ENCODE results near the gene WDR83.
"Not testable (repeated sequence)": the region's sequence is repeated elsewhere in the genome, so short reads cannot be mapped to it uniquely, and the experiment has no call there.

The WDR83 gene

GRCh38 chr19:12643716-12644115 is 22.9 kb upstream of the WDR83 start:
- H3K27ac Mint-ChIP-seq; intact Hi-C loops (cut with micrococcal nuclease); H3K4me3 Mint-ChIP-seq; H3K9me3 Mint-ChIP-seq; H3K27me3 Mint-ChIP-seq: not testable (repeated sequence)
- Mint-ChIP-seq H3K36me3 (ENCODE audit: low read depth) (peaks cover 79% of the 10 kb centered on the region), H3K4me1 (ENCODE audit: low read depth) (peaks cover 29% of the 10 kb centered on the region)

- H3K27me3 Mint-ChIP-seq, result no peaks in the 10 kb centered on the region
- intact Hi-C loops (cut with micrococcal nuclease), result no loop called here
- no peak overlapping the region for H3K4me3 Mint-ChIP-seq
- H3K27ac Mint-ChIP-seq, result peak overlapping the region; percentile 62
- H3K9me3 Mint-ChIP-seq, result no peaks in the 10 kb centered on the region
- H3K4me1 Mint-ChIP-seq (ENCODE audit: low read depth), result peaks cover 32% of the 10 kb centered on the region
- peaks cover 95% of the 10 kb centered on the region for H3K36me3 Mint-ChIP-seq (ENCODE audit: low read depth)
These were observed 20.1 kb upstream of the WDR83 start for GRCh38 chr19:12646551-12646950.

GRCh38 chr19:12647047-12647446 is 19.6 kb upstream of the WDR83 start:
- Mint-ChIP-seq H3K36me3 (ENCODE audit: low read depth) (peaks cover 100% of the 10 kb centered on the region), H3K27me3 (no peaks in the 10 kb centered on the region), H3K27ac (peak overlapping the region; percentile 62), H3K4me1 (ENCODE audit: low read depth) (peaks cover 32% of the 10 kb centered on the region), H3K4me3 (no peak overlapping the region), H3K9me3 (no peaks in the 10 kb centered on the region)
- intact Hi-C loops (cut with micrococcal nuclease), result no loop called here

- Mint-ChIP-seq H3K9me3 (no peaks in the 10 kb centered on the region), H3K4me1 (ENCODE audit: low read depth) (peaks cover 32% of the 10 kb centered on the region), H3K4me3 (no peak overlapping the region), H3K36me3 (ENCODE audit: low read depth) (peaks cover 100% of the 10 kb centered on the region), H3K27me3 (no peaks in the 10 kb centered on the region), H3K27ac (peak overlapping the region; percentile 62)
- intact Hi-C loops (cut with micrococcal nuclease), result no loop called here
These were observed 19.0 kb upstream of the WDR83 start for GRCh38 chr19:12647490-12648071.

DNA sequence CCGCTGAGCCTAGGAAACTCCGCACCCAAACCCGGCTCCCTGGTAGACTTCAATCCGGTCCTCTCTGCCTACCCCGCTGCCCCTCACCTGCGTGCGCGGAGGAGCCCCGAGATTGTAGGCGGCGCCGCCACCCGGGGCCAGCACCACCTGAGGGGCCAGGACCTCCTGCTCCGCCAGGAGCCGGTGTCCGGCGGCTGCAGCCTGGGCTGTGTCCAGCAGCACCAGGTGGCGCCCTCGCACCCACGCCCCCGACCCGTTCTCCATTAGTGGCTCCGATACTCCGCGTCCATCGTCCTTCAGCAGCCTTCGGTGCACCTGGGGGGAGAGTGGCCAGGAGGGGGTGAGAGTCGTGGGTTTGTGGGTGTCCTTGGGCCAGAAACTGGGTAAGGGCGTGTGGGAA is 18.5 kb upstream of the WDR83 start:
- intact Hi-C loops (cut with micrococcal nuclease), result no loop called here
- H3K36me3 Mint-ChIP-seq (ENCODE audit: low read depth), result peaks cover 100% of the 10 kb centered on the region
- no peaks in the 10 kb centered on the region for H3K27me3 Mint-ChIP-seq
- H3K4me3 Mint-ChIP-seq, result no peak overlapping the region
- peaks cover 32% of the 10 kb centered on the region for H3K4me1 Mint-ChIP-seq (ENCODE audit: low read depth)
- H3K9me3 Mint-ChIP-seq, result no peaks in the 10 kb centered on the region
- peak overlapping the region; percentile 62 for H3K27ac Mint-ChIP-seq

- no peaks in the 10 kb centered on the region for H3K27me3 Mint-ChIP-seq
- peaks cover 37% of the 10 kb centered on the region for H3K4me1 Mint-ChIP-seq (ENCODE audit: low read depth)
- H3K27ac Mint-ChIP-seq, result no peak overlapping the region
- no peaks in the 10 kb centered on the region for H3K9me3 Mint-ChIP-seq
- H3K36me3 Mint-ChIP-seq (ENCODE audit: low read depth), result peaks cover 98% of the 10 kb centered on the region
- no peak overlapping the region for H3K4me3 Mint-ChIP-seq
- intact Hi-C loops (cut with micrococcal nuclease), result no loop called here
These were observed 16.7 kb upstream of the WDR83 start for GRCh38 chr19:12649941-12650340.

- Mint-ChIP-seq H3K27ac (no peak overlapping the region), H3K4me3 (no peak overlapping the region), H3K36me3 (ENCODE audit: low read depth) (peaks cover 98% of the 10 kb centered on the region), H3K27me3 (no peaks in the 10 kb centered on the region), H3K4me1 (ENCODE audit: low read depth) (peaks cover 42% of the 10 kb centered on the region), H3K9me3 (no peaks in the 10 kb centered on the region)
- intact Hi-C loops (cut with micrococcal nuclease), result no loop called here
These were observed 14.4 kb upstream of the WDR83 start for GRCh38 chr19:12652219-12652618.

DNA sequence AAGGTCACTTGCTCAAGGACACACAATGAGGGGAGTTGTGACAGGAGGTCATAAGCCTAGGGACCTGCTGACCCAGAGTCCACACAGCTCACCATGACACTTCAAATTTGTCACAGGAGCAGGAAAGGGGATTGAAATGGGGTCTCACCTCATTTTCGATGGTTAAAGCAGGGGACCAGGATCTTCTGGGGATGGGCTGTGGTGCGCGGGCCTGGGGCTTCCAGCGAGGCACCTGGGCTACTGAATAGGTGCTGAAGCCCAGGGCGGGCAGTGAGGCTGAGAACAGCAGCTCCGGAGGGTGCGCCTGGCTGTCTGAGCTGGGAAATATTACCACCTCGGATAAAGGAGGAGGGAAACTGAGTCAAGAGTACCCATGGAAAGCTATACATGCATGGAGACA is 11.1 kb upstream of the WDR83 start:
- Mint-ChIP-seq H3K4me1 (ENCODE audit: low read depth) (peaks cover 19% of the 10 kb centered on the region), H3K27ac (no peak overlapping the region), H3K4me3 (no peak overlapping the region), H3K36me3 (ENCODE audit: low read depth) (peaks cover 98% of the 10 kb centered on the region), H3K9me3 (no peaks in the 10 kb centered on the region), H3K27me3 (no peaks in the 10 kb centered on the region)
- intact Hi-C loops (cut with micrococcal nuclease), result no loop called here

GRCh38 chr19:12656899-12657571 is 9.6 kb upstream of the WDR83 start:
- intact Hi-C loops (cut with micrococcal nuclease), result no loop called here
- no peak overlapping the region for H3K27ac Mint-ChIP-seq
- no peaks in the 10 kb centered on the region for H3K9me3 Mint-ChIP-seq
- no peaks in the 10 kb centered on the region for H3K27me3 Mint-ChIP-seq
- H3K4me1 Mint-ChIP-seq (ENCODE audit: low read depth), result peaks cover 19% of the 10 kb centered on the region
- H3K4me3 Mint-ChIP-seq, result no peak overlapping the region
- peaks cover 98% of the 10 kb centered on the region for H3K36me3 Mint-ChIP-seq (ENCODE audit: low read depth)

- intact Hi-C loops (cut with micrococcal nuclease), result no loop called here
- no peaks in the 10 kb centered on the region for H3K27me3 Mint-ChIP-seq
These were observed 8.6 kb upstream of the WDR83 start for GRCh38 chr19:12657966-12658365.

DNA sequence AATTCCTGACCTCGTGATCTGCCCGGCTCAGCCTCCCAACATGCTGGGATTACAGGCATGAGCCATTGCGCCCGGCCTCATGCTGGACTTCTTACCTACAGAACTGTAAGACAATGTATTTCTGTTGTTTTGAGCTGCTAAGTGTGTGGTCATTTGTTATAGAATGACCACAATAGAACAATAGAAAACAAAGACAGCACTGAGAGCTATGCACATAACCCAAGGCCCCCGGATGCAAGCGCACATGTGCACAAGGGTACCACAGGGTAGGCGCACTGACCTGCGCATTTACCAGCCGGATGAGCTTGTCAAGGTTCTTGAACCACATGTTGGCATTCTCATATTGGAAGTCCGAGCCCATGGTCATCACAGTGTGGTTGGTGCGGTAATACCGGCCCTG is 5.6 kb upstream of the WDR83 start:
- H3K27me3 Mint-ChIP-seq, result no peaks in the 10 kb centered on the region
- intact Hi-C loops (cut with micrococcal nuclease), result no loop called here

More at GRCh38 chr19:12657966-12658365, 8.6 kb upstream of the WDR83 start:
- H3K4me3 Mint-ChIP-seq, result no peak overlapping the region
- peaks cover 21% of the 10 kb centered on the region for H3K4me1 Mint-ChIP-seq (ENCODE audit: low read depth)
- peaks cover 98% of the 10 kb centered on the region for H3K36me3 Mint-ChIP-seq (ENCODE audit: low read depth)
- no peaks in the 10 kb centered on the region for H3K9me3 Mint-ChIP-seq
- no peak overlapping the region for H3K27ac Mint-ChIP-seq

GRCh38 chr19:12664406-12665280 is 2.0 kb upstream of the WDR83 start:
- H3K27ac Mint-ChIP-seq, result peak overlapping the region; percentile 100
- peak overlapping the region; percentile 99 for H3K4me3 Mint-ChIP-seq
- H3K4me1 Mint-ChIP-seq (ENCODE audit: low read depth), result peaks cover 54% of the 10 kb centered on the region
- intact Hi-C loops (cut with micrococcal nuclease), result loop anchor here (5.0 kb wide), 1 partner anchor 52 kb away; the partner anchor contains the start of genes ZNF490 and ZNF791
- no peaks in the 10 kb centered on the region for H3K27me3 Mint-ChIP-seq
- peaks cover 93% of the 10 kb centered on the region for H3K36me3 Mint-ChIP-seq (ENCODE audit: low read depth)
- no peaks in the 10 kb centered on the region for H3K9me3 Mint-ChIP-seq

More for the DNA sequence above, 5.6 kb upstream of the WDR83 start:
- Mint-ChIP-seq H3K4me3 (no peak overlapping the region), H3K27ac (no peak overlapping the region), H3K4me1 (ENCODE audit: low read depth) (peaks cover 39% of the 10 kb centered on the region), H3K9me3 (no peaks in the 10 kb centered on the region), H3K36me3 (ENCODE audit: low read depth) (peaks cover 100% of the 10 kb centered on the region)

DNA sequence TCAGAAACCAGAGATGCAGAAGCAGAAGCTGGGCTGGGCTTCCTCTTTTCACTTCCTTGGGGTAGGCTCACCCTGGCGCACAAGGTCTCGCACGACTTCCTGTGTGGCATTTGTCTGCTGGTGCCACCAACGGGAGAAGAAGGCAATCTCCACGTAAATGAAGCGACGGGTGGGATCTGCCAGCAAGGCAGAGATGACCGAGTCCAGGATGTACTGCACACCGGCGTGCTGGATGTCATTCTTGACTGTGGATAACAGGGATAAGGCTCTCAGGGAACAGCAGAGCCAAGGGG is 1.4 kb upstream of the WDR83 start:
- intact Hi-C loops (cut with micrococcal nuclease), result loop anchor here (5.0 kb wide), 1 partner anchor 53 kb away; the partner anchor contains the start of genes ZNF490 and ZNF791
- H3K4me1 Mint-ChIP-seq (ENCODE audit: low read depth), result peaks cover 59% of the 10 kb centered on the region
- H3K9me3 Mint-ChIP-seq, result no peaks in the 10 kb centered on the region
- H3K27ac Mint-ChIP-seq, result peak overlapping the region; percentile 100
- H3K4me3 Mint-ChIP-seq, result peak overlapping the region; percentile 99
- no peaks in the 10 kb centered on the region for H3K27me3 Mint-ChIP-seq
- H3K36me3 Mint-ChIP-seq (ENCODE audit: low read depth), result peaks cover 93% of the 10 kb centered on the region

DNA sequence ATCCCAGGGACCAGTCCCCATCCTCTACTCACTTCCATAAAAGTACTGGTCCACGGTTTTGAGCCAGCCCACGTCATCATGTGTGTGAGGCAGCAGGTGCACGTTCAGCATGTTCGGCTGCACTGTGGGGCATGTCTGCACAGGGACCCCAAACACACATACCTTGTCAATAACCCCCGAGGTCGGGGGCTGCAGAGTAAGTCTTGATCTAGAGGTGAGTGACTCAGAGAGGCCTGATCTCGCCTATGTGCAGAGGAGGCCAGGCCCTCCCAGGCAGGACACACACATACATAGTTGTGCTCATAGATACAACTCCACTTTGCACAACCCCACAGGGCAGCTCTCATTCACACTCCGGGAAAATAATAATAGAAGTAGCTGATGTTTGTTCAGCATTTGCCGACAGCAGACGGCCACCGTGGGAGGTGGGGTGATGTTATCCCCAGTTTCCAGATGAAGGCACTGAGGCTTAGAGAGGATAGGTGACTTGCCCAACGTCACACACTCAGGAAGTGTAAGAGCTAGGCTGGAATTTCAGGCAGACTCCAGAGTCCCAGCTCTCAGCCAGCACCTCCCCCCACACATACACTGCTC is 839 bp upstream of the WDR83 start:
- Mint-ChIP-seq H3K36me3 (ENCODE audit: low read depth) (peaks cover 93% of the 10 kb centered on the region), H3K4me1 (ENCODE audit: low read depth) (peaks cover 64% of the 10 kb centered on the region), H3K27me3 (no peaks in the 10 kb centered on the region), H3K4me3 (peak overlapping the region; percentile 99), H3K9me3 (no peaks in the 10 kb centered on the region), H3K27ac (peak overlapping the region; percentile 100)
- intact Hi-C loops (cut with micrococcal nuclease), result loop anchor here (5.0 kb wide), 1 partner anchor 53 kb away; the partner anchor contains the start of genes ZNF490 and ZNF791
